Neural cell (in vitro differentiated cells): ENCODE results near the gene RBM20. TPM values are rescaled to one million over a fixed set of nuclear protein-coding genes. Genes with fewer than 3 reads are reported as not detected.

Experiments
- H2AFZ ChIP-seq: fragments of 200-600, 300-800 bp; sonication (generic), shearing (Covaris generic); 2 replicates; pipeline ENCODE4 v1.6.0; 2014; ENCODE audit warnings: low read depth, mild to moderate bottlenecking, antibody characterized with exemption, low read length, moderate library complexity
- H3F3A ChIP-seq: fragments of 200-600 bp; shearing (Covaris generic); 2 replicates; pipeline ENCODE4 v1.6.1; 2016; ENCODE audit warnings: mild to moderate bottlenecking, moderate library complexity, mixed read lengths, antibody characterized with exemption, low read length; ENCODE audit not compliant: insufficient read depth, poor library complexity, severe bottlenecking
- H3K27ac ChIP-seq: fragments of 200-600, 300-800 bp; sonication (generic), shearing (Covaris generic); 2 replicates; pipeline ENCODE4 v1.5.1; 2014; ENCODE audit warnings: mild to moderate bottlenecking, low read length, moderate library complexity
- H3K27me3 ChIP-seq: fragments of 300-800, 200-600 bp; sonication (generic), shearing (Covaris generic); 2 replicates; pipeline ENCODE4 v1.6.0; 2014; ENCODE audit warnings: mild to moderate bottlenecking, low read depth, low read length, moderate library complexity; ENCODE audit not compliant: insufficient read depth
- H3K36me3 ChIP-seq: fragments of 300-800, 200-600 bp; sonication (generic), shearing (Covaris generic); 2 replicates; pipeline ENCODE4 v1.5.1; 2014; ENCODE audit warnings: mild to moderate bottlenecking, antibody characterized with exemption, low read length, moderate library complexity; ENCODE audit not compliant: insufficient read depth
- H3K4me2 ChIP-seq: fragments of 300-800, 200-600 bp; sonication (generic), shearing (Covaris generic); 2 replicates; pipeline ENCODE4 v1.6.0; 2014; ENCODE audit warnings: mild to moderate bottlenecking, low read length
- H3K4me3 ChIP-seq: fragments of 300-800, 200-600 bp; sonication (generic), shearing (Covaris generic); 2 replicates; pipeline ENCODE4 v1.5.1; 2014; ENCODE audit warnings: mild to moderate bottlenecking, low read length, moderate library complexity
- H3K79me2 ChIP-seq: fragments of 200-600 bp; shearing (Covaris generic); replicated peaks from 2 replicates; pipeline ENCODE4 v1.6.0; 2014; ENCODE audit warnings: mild to moderate bottlenecking, low read length, moderate library complexity; ENCODE audit not compliant: insufficient read depth
- H3K9ac ChIP-seq: fragments of 300-800, 200-600 bp; sonication (generic), shearing (Covaris generic); 2 replicates; pipeline ENCODE4 v1.6.1; 2016; ENCODE audit warnings: mild to moderate bottlenecking, low read length, mixed read lengths
- H3K9me2 ChIP-seq: fragments of 200-600 bp; shearing (Covaris generic); 2 replicates; pipeline ENCODE4 v1.6.1; 2016; ENCODE audit warnings: mild to moderate bottlenecking, low read length, mixed read lengths; ENCODE audit not compliant: insufficient read depth
- H3K9me3 ChIP-seq: fragments of 200-600, 300-800 bp; sonication (generic), shearing (Covaris generic); 2 replicates; pipeline ENCODE4 v1.6.1; 2016; ENCODE audit warnings: mild to moderate bottlenecking, mixed run types, low read length, moderate library complexity, mixed read lengths
- H4K20me1 ChIP-seq: fragments of 200-600 bp; shearing (Covaris generic); 2 replicates; pipeline ENCODE4 v1.6.1; 2016; ENCODE audit warnings: mild to moderate bottlenecking, mixed run types; ENCODE audit not compliant: insufficient read depth
- CTCF ChIP-seq: fragments of 450-650 bp; IDR thresholded peaks from 2 replicates; pipeline ENCODE4 v1.5.1; 2014; ENCODE audit warnings: antibody characterized with exemption, mild to moderate bottlenecking, moderate library complexity; ENCODE audit not compliant: poor library complexity, severe bottlenecking
- EP300 ChIP-seq: fragments of 450-650 bp; conservative IDR thresholded peaks from 2 replicates; pipeline ENCODE4 v1.6.1; 2014; ENCODE audit warnings: antibody characterized with exemption, mild to moderate bottlenecking, moderate library complexity; ENCODE audit not compliant: poor library complexity, severe bottlenecking
- EZH2 ChIP-seq: fragments of 200-600, 300-800 bp; shearing (Covaris generic), sonication (generic); IDR thresholded peaks from 2 replicates; pipeline ENCODE4 v1.6.1; 2014; ENCODE audit warnings: antibody characterized with exemption, low read length, borderline replicate concordance, mild to moderate bottlenecking; ENCODE audit not compliant: insufficient read depth, poor library complexity, severe bottlenecking
- MXI1 ChIP-seq: fragments of 450-650 bp; conservative IDR thresholded peaks from 2 replicates; pipeline ENCODE4 v1.6.1; 2014; ENCODE audit warnings: antibody characterized with exemption, mild to moderate bottlenecking; ENCODE audit not compliant: poor library complexity, severe bottlenecking
- POLR2AphosphoS5 ChIP-seq: IDR thresholded peaks from 2 replicates; pipeline ENCODE4 v1.6.1; 2012
- RAD21 ChIP-seq: fragments of 450-650 bp; conservative IDR thresholded peaks from 2 replicates; pipeline ENCODE4 v1.6.1; 2014; ENCODE audit warnings: antibody characterized with exemption, mild to moderate bottlenecking, moderate library complexity
- REST ChIP-seq: IDR thresholded peaks from 2 replicates; pipeline ENCODE4 v1.6.1; 2012; ENCODE audit warnings: borderline replicate concordance
- SMC3 ChIP-seq: fragments of 450-650 bp; conservative IDR thresholded peaks from 2 replicates; pipeline ENCODE4 v1.6.1; 2014; ENCODE audit warnings: antibody characterized with exemption, mild to moderate bottlenecking, moderate library complexity; ENCODE audit not compliant: poor library complexity
- TAF1 ChIP-seq: IDR thresholded peaks from 2 replicates; pipeline ENCODE4 v1.6.1; 2012; ENCODE audit warnings: low read depth
- polyA plus RNA-seq: library from polyadenylated mRNA; depleted of rRNA; stranded (reverse); fragments of >200 nt; gene quantifications from 2 replicates; pipeline ENCODE4 v1.2.3, GENCODE V29; 2014

The RBM20 gene
- polyA plus RNA-seq, 1 donor from 2014 or later = 0.07 TPM

- Histone ChIP-seq H3K4me2 (no peak overlapping the region), H3K9me3 (no peaks in the 10 kb centered on the region), H3K36me3 (no peaks in the 10 kb centered on the region), H3F3A (no peaks in the 10 kb centered on the region), H3K27me3 (no peaks in the 10 kb centered on the region), H3K4me3 (no peak overlapping the region), H3K27ac (no peak overlapping the region), H4K20me1 (no peaks in the 10 kb centered on the region), H3K79me2 (no peaks in the 10 kb centered on the region), H2AFZ (no peak overlapping the region), H3K9me2 (no peaks in the 10 kb centered on the region), H3K9ac (no peak overlapping the region)
- TF ChIP-seq POLR2AphosphoS5 (no peak), REST (no peak), EP300 (no peak), CTCF (no peak), RAD21 (no peak), TAF1 (no peak), SMC3 (no peak), MXI1 (no peak), EZH2 (no peak)
Measured at GRCh38 chr10:110791541-110792073, 147.5 kb downstream of the RBM20 start.

GRCh38 chr10:110792476-110793125 is 148.5 kb downstream of the RBM20 start:
- H3K79me2 ChIP-seq = no peaks in the 10 kb centered on the region
- H3K9me2 ChIP-seq = no peaks in the 10 kb centered on the region
- H2AFZ ChIP-seq = no peak overlapping the region
- H3K9me3 ChIP-seq = no peaks in the 10 kb centered on the region
- no peak overlapping the region for H3K27ac ChIP-seq
- H3K4me3 ChIP-seq = no peak overlapping the region
- H3F3A ChIP-seq = no peaks in the 10 kb centered on the region
- H4K20me1 ChIP-seq = no peaks in the 10 kb centered on the region
- TF ChIP-seq MXI1 (no peak), CTCF (no peak), POLR2AphosphoS5 (no peak), SMC3 (no peak), EP300 (no peak), TAF1 (no peak), REST (no peak), RAD21 (no peak), EZH2 (no peak)
- H3K36me3 ChIP-seq = no peaks in the 10 kb centered on the region
- H3K9ac ChIP-seq = no peak overlapping the region
- no peaks in the 10 kb centered on the region for H3K27me3 ChIP-seq
- H3K4me2 ChIP-seq = no peak overlapping the region
